T-helper 17 cell (primary cell): Measurements from ENCODE around the gene INSIG2. TPM values are rescaled to one million over a fixed set of nuclear protein-coding genes. Genes with fewer than 3 reads are reported as not detected.
A peak's percentile ranks its signal among the peaks of the same experiment; 100 is the strongest.

Source experiments
- ATAC-seq: fragments of 150-1000 bp; cut with Tn5 transposase; 2 replicates; pipeline ENCODE4 v1.10.0; 2021; ENCODE audit warnings: mild to moderate bottlenecking, moderate library complexity
- DNase-seq, 3 donors: peaks; one replicate each; pipeline versions ENCODE4 v3.0.0 to v3.0.0-alpha.2; 2020 to 2021
- H3K9me3 ChIP-seq: one replicate; pipeline ENCODE4 v1.7.0; 2013; ENCODE audit warnings: low read length, mild to moderate bottlenecking; ENCODE audit not compliant: control insufficient read depth, poor library complexity, severe bottlenecking
- H3K27ac Mint-ChIP-seq: one replicate; pipeline ENCODE4 v1.8.0; 2022; ENCODE audit warnings: mild to moderate bottlenecking, moderate library complexity, mixed read lengths
- H3K27me3 Mint-ChIP-seq: one replicate; pipeline ENCODE4 v1.8.0; 2022; ENCODE audit warnings: mixed read lengths
- H3K36me3 Mint-ChIP-seq: one replicate; pipeline ENCODE4 v1.8.0; 2022; ENCODE audit warnings: low read depth, mixed read lengths
- H3K4me1 Mint-ChIP-seq: one replicate; pipeline ENCODE4 v1.8.0; 2022; ENCODE audit warnings: mild to moderate bottlenecking, mixed read lengths
- H3K4me3 Mint-ChIP-seq: one replicate; pipeline ENCODE4 v1.8.0; 2022; ENCODE audit warnings: mild to moderate bottlenecking, moderate library complexity, mixed read lengths
- total RNA-seq, 4 donors: library from RNA in 2 of 4; stranded (reverse) in 2 of 4; gene quantifications; one replicate each; pipeline ENCODE4 v1.2.3 and lab custom pipeline; 2022 to 2026

The INSIG2 gene
- total RNA-seq, 2 donors from 2014 or later, result 9.6 to 15.3 TPM

- Mint-ChIP-seq H3K27ac (no peak overlapping the region), H3K36me3 (peaks cover 2% of the 10 kb centered on the region), H3K4me3 (no peak overlapping the region), H3K27me3 (no peaks in the 10 kb centered on the region), H3K4me1 (peaks cover 5% of the 10 kb centered on the region)
- H3K9me3 ChIP-seq, result no peaks in the 10 kb centered on the region
- no peak for ATAC-seq
- no peak for DNase-seq
These were observed 31.0 kb downstream of the INSIG2 start for GRCh38 chr2:118119158-118119727.

- DNase-seq, result no peak
- H3K9me3 ChIP-seq, result no peaks in the 10 kb centered on the region
- no peak overlapping the region for H3K27ac Mint-ChIP-seq
- peaks cover 5% of the 10 kb centered on the region for H3K4me1 Mint-ChIP-seq
- no peak overlapping the region for H3K4me3 Mint-ChIP-seq
- H3K27me3 Mint-ChIP-seq, result no peaks in the 10 kb centered on the region
- H3K36me3 Mint-ChIP-seq, result peaks cover 2% of the 10 kb centered on the region
- no peak for ATAC-seq
These were observed 31.6 kb downstream of the INSIG2 start for GRCh38 chr2:118119761-118120400.

GRCh38 chr2:118120401-118120780, 32.1 kb downstream of the INSIG2 start:
- no peaks in the 10 kb centered on the region for H3K9me3 ChIP-seq
- ATAC-seq (no peak), DNase-seq (no peak)
- Mint-ChIP-seq H3K27ac (no peak overlapping the region), H3K36me3 (peaks cover 2% of the 10 kb centered on the region), H3K4me3 (no peak overlapping the region), H3K27me3 (no peaks in the 10 kb centered on the region), H3K4me1 (peaks cover 5% of the 10 kb centered on the region)

- no peak for DNase-seq
- no peaks in the 10 kb centered on the region for H3K9me3 ChIP-seq
- no peak overlapping the region for H3K27ac Mint-ChIP-seq
- H3K36me3 Mint-ChIP-seq, result peaks cover 2% of the 10 kb centered on the region
- H3K4me1 Mint-ChIP-seq, result peaks cover 5% of the 10 kb centered on the region
- H3K4me3 Mint-ChIP-seq, result no peak overlapping the region
- H3K27me3 Mint-ChIP-seq, result no peaks in the 10 kb centered on the region
- no peak for ATAC-seq
These were observed 32.8 kb downstream of the INSIG2 start for GRCh38 chr2:118121101-118121500.

GRCh38 chr2:118121986-118122524, 33.8 kb downstream of the INSIG2 start:
- H3K36me3 Mint-ChIP-seq, result peaks cover 2% of the 10 kb centered on the region

GRCh38 chr2:118122594-118123281, 34.5 kb downstream of the INSIG2 start:
- no peak for DNase-seq
- no peak overlapping the region for H3K27ac Mint-ChIP-seq
- H3K4me3 Mint-ChIP-seq, result no peak overlapping the region
- H3K9me3 ChIP-seq, result no peaks in the 10 kb centered on the region
- peaks cover 7% of the 10 kb centered on the region for H3K27me3 Mint-ChIP-seq
- peaks cover 5% of the 10 kb centered on the region for H3K4me1 Mint-ChIP-seq
- no peak for ATAC-seq
- H3K36me3 Mint-ChIP-seq, result peaks cover 2% of the 10 kb centered on the region

More at GRCh38 chr2:118121986-118122524, 33.8 kb downstream of the INSIG2 start:
- DNase-seq, result no peak
- H3K4me1 Mint-ChIP-seq, result peaks cover 5% of the 10 kb centered on the region
- no peak overlapping the region for H3K27ac Mint-ChIP-seq
- no peak overlapping the region for H3K4me3 Mint-ChIP-seq
- H3K27me3 Mint-ChIP-seq, result no peaks in the 10 kb centered on the region
- ATAC-seq, result no peak
- H3K9me3 ChIP-seq, result no peaks in the 10 kb centered on the region

GRCh38 chr2:118123561-118124232, 35.4 kb downstream of the INSIG2 start:
- ATAC-seq (no peak), DNase-seq (no peak)
- peaks cover 4% of the 10 kb centered on the region for H3K4me1 Mint-ChIP-seq
- no peak overlapping the region for H3K27ac Mint-ChIP-seq
- no peaks in the 10 kb centered on the region for H3K36me3 Mint-ChIP-seq
- peaks cover 14% of the 10 kb centered on the region for H3K27me3 Mint-ChIP-seq
- no peaks in the 10 kb centered on the region for H3K9me3 ChIP-seq
- no peak overlapping the region for H3K4me3 Mint-ChIP-seq

- no peaks in the 10 kb centered on the region for H3K36me3 Mint-ChIP-seq
- no peak overlapping the region for H3K4me3 Mint-ChIP-seq
- peaks cover 2% of the 10 kb centered on the region for H3K4me1 Mint-ChIP-seq
- no peak overlapping the region for H3K27ac Mint-ChIP-seq
- DNase-seq (no peak), ATAC-seq (no peak)
- H3K27me3 Mint-ChIP-seq, result peaks cover 21% of the 10 kb centered on the region
- H3K9me3 ChIP-seq, result no peaks in the 10 kb centered on the region
These were observed 36.1 kb downstream of the INSIG2 start for GRCh38 chr2:118124288-118124891.

- no peak for ATAC-seq
These were observed 39.0 kb downstream of the INSIG2 start for GRCh38 chr2:118127250-118127649.

GRCh38 chr2:118128826-118129225, 40.6 kb downstream of the INSIG2 start:
- DNase-seq (no peak), ATAC-seq (no peak)
- H3K27ac Mint-ChIP-seq, result no peak overlapping the region
- peaks cover 21% of the 10 kb centered on the region for H3K27me3 Mint-ChIP-seq
- no peaks in the 10 kb centered on the region for H3K36me3 Mint-ChIP-seq
- H3K9me3 ChIP-seq, result no peaks in the 10 kb centered on the region
- H3K4me3 Mint-ChIP-seq, result no peak overlapping the region
- peaks cover 8% of the 10 kb centered on the region for H3K4me1 Mint-ChIP-seq

More at GRCh38 chr2:118127250-118127649, 39.0 kb downstream of the INSIG2 start:
- DNase-seq, result no peak
- Mint-ChIP-seq H3K4me3 (no peak overlapping the region), H3K27me3 (peaks cover 21% of the 10 kb centered on the region), H3K4me1 (peaks cover 8% of the 10 kb centered on the region), H3K27ac (no peak overlapping the region), H3K36me3 (no peaks in the 10 kb centered on the region)
- H3K9me3 ChIP-seq, result no peaks in the 10 kb centered on the region

GRCh38 chr2:118130385-118130784, 42.1 kb downstream of the INSIG2 start:
- H3K27ac Mint-ChIP-seq, result peak overlapping the region; percentile 37
- DNase-seq, result no peak
- no peak for ATAC-seq

GRCh38 chr2:118131771-118132170, 43.5 kb downstream of the INSIG2 start:
- H3K9me3 ChIP-seq, result no peaks in the 10 kb centered on the region
- H3K4me3 Mint-ChIP-seq, result no peak overlapping the region
- peak overlapping the region; percentile 37 for H3K27ac Mint-ChIP-seq
- no peak for DNase-seq
- H3K36me3 Mint-ChIP-seq, result no peaks in the 10 kb centered on the region
- peaks cover 21% of the 10 kb centered on the region for H3K27me3 Mint-ChIP-seq
- peaks cover 8% of the 10 kb centered on the region for H3K4me1 Mint-ChIP-seq
- no peak for ATAC-seq

More at GRCh38 chr2:118130385-118130784, 42.1 kb downstream of the INSIG2 start:
- Mint-ChIP-seq H3K4me3 (peak overlapping the region; percentile 41), H3K36me3 (no peaks in the 10 kb centered on the region), H3K27me3 (peaks cover 21% of the 10 kb centered on the region), H3K4me1 (peaks cover 8% of the 10 kb centered on the region)
- no peaks in the 10 kb centered on the region for H3K9me3 ChIP-seq

- DNase-seq (no peak), ATAC-seq (no peak)
- Mint-ChIP-seq H3K36me3 (no peaks in the 10 kb centered on the region), H3K4me3 (no peak overlapping the region), H3K4me1 (peaks cover 8% of the 10 kb centered on the region), H3K27me3 (peaks cover 5% of the 10 kb centered on the region), H3K27ac (peak overlapping the region; percentile 77)
- no peaks in the 10 kb centered on the region for H3K9me3 ChIP-seq
These were observed 45.6 kb downstream of the INSIG2 start for GRCh38 chr2:118133916-118134315.
